ENCODE results near the gene SOX5. TPM values are rescaled to one million over a fixed set of nuclear protein-coding genes. Genes with fewer than 3 reads are reported as not detected.
"Not testable (repeated sequence)": the region's sequence is repeated elsewhere in the genome, so short reads cannot be mapped to it uniquely, and the experiment has no call there.

SOX5 gene
- total RNA-seq, 2 donors from 2014 or later = 7.6 to 13.2 TPM

DNA sequence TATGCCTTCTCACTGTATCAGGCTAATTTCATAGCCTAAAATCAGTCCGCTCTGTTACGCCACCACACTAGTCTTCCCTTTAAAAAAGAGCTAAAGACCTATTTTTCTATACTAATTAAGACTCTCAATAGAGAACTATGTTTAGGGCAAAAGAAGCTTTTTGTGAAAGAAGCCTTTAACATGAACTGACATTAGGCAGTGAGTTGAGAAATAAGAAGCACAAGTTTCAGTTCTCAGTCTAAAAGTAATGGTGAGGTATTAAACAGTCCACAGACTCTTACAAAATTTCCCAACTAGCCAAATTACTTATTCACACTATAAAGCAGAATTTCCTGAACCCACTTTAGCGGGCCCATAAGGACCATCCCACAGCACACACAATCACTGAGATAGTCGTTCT lies 93.7 kb downstream of the SOX5 start:
- DNase-seq = no peak
- intact Hi-C loops (cut with DNase I) = no loop called here
- no peak for ATAC-seq

DNA sequence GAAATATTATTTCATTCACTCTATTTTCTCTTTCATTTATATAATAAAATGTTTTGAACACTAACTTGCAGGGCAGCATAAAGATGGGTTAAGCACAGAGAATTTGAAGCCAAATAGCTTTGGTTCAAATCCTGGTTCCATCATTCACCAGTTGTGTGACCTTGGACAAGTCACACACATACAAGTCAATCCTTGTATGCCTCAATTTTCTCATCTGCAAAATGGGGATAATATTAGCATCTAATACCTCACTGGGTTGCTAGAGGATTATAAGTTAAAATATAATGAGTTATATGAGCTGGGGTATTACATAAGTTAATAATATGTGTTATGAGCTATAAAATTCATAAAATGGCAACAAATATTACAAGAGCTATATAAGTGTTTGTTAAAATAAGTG lies 94.9 kb downstream of the SOX5 start:
- no peak for ATAC-seq
- DNase-seq = no peak
- intact Hi-C loops (cut with DNase I) = no loop called here

DNA sequence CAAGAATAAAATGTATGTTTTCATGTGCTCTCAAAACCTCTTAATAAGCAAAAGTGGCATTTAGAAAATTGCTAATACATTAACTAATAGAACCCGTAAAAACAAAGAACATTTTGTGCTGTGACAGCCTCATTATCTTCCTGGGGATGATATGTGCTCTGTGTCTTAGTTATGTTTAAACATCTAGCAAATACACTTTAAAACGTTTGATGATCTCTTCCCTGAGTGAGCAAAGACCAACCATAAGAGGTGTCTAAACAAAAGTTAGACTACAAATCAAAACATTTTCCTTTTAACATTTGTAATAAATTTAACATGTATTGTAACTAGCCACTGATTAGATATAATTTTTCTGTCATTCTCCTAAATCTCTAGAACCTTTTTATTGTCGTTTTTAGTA lies 95.8 kb downstream of the SOX5 start:
- intact Hi-C loops (cut with DNase I) = no loop called here
- ATAC-seq (no peak), DNase-seq (no peak)

DNA sequence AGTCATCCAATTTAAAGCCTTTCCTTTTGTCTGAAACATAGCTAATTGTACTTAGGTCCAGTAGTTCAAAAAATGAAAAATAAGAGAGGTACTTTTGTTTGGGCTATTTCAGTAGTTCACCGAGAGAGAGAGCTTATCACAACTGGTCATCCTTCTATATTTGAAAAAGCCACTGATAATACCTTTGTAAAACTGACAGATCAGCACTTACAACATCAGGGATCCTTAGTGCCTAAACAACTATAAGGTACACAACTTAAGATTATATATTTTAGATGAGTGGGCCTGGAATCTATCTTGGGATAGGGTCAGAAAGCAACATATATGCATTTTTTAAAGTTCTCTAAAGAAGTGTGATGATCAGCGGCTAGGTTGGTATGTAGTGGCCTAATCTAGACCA lies 97.9 kb downstream of the SOX5 start:
- intact Hi-C loops (cut with DNase I) = no loop called here
- DNase-seq (no peak), ATAC-seq (no peak)

DNA sequence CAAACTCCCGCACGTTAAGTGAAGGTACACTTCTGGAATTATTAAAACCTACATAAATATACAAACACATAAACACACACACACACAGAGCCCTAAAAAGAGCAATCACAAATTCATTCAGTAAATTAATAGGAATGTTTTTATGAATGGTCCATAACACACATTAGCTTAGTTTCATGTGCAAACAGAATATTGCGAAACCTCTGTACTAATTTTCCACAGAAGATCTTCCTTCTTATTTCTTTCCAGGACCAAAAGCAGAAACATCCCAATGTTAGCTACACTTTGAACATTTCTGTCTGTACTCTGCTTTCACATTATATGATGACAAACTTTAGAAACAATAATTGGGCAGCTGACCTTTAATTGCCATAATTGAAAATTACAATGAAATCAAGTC lies 101.6 kb downstream of the SOX5 start:
- intact Hi-C loops (cut with DNase I) = no loop called here
- ATAC-seq (no peak), DNase-seq (no peak)

DNA sequence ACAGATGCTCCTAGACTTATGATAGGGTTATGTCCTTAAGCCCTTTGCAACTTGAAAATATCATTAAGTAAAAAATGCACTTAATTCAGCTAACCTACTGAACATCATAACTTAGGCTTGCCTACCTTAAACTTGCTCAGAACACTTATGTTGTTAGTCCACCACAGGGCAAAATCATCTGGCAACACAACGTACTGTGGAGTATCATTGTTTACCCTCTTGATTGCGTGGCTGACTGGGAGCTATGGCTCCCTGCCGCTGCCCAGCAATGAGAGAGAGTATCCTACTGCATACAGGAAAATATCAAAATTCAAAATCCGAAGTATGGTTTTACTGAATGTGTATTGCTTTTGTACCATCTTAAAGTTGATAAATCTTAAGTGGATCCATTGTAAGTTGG lies 105.5 kb downstream of the SOX5 start:
- no peak for DNase-seq
- no peak for ATAC-seq
- intact Hi-C loops (cut with DNase I) = no loop called here

DNA sequence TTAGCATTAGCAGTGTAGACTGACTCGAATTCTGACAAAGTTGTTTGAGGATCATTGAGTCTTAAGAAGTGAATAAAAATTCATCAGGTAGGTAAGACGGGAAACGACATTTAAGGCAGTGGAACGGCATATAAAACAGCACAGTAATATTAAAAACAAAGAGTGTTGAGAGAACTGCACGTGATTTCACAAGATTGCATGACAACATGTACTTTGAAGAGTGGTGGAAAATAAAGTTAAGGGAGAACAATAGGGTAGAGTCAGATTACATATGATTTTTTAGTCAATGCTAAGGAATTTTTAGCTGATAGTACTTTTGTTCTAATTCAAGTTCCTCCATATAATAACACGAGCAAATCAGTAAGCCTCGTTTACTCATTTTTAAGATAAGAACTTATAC lies 115.4 kb downstream of the SOX5 start:
- intact Hi-C loops (cut with DNase I) = no loop called here
- ATAC-seq (no peak), DNase-seq (no peak)

DNA sequence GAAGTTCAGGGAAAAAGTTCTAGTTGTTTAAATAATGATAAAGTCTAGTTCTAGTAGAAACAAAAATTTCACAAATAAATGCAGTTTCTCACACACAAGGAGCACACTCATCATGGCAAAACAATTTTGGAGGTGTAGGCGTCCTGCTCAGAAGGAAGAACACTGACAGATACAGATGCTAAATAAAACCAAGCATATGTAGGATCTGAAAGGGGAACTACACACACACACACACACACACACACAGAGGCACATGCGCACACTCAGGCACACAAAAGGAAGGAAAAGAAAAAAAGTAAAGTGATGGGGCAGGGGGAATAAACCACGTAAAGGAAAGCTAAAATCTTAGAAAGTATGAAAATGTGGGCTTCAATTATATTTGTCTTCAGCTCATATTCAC lies 117.7 kb downstream of the SOX5 start:
- ATAC-seq (no peak), DNase-seq (no peak)
- intact Hi-C loops (cut with DNase I) = no loop called here

DNA sequence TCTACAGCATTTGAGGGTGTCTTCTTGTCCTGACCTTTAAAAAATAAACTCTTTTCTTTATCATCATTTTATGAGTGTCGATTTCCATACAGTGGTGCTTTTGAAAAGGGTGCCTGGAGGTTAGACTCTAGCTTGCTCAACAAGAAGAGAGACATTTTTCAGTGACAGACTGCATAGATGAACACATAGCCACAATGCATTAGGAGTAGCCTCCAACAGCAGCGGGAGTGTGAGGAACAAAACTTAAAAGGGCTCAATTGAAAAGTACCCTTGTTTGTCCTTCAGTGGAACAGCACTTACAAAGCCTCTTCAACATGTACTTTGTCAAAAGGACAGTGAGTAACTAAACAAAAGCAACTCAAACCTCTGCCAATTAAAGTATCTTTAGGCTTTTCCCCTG lies 119.3 kb downstream of the SOX5 start:
- intact Hi-C loops (cut with DNase I) = no loop called here
- ATAC-seq (no peak), DNase-seq (no peak)

DNA sequence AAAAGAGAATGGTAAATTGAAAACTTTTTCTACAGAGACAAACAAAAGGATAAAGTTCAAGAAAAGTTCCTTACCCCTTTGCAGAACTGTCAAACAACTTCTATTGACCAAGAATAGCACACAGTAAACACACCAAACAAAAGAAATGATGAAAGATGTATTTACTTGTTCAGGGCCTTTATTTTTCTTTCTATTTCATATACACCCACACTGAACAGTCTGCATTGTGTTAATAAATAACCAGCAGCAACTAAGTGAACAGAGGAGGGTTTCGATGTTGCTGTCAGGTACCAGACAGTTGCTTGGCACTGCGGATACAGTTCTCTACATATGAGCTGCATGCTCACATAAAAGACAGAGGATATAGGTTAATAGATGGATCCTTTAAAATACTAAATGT lies 122.1 kb downstream of the SOX5 start:
- intact Hi-C loops (cut with DNase I) = no loop called here
- ATAC-seq = no peak
- DNase-seq = no peak

DNA sequence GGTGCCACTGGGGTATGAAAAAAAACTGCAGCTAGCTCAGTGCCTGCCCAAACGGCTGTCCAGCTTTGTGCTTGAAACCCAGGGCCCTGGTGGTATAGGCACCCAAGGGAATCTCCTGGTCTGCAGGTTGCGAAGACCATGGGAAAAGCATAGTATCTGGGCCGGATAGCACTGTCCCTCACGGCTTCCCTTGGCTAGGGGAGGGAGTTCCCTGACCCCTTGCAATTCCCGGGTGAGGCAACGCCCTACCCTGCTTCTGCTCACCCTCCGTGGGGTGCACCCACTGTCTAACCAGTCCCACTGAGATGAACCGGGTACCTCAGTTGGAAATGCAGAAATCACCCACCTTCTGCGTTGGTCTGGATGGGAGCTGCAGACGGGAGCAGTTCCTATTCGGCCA lies 124.3 kb downstream of the SOX5 start:
- intact Hi-C loops (cut with DNase I); DNase-seq; ATAC-seq: not testable (repeated sequence)

DNA sequence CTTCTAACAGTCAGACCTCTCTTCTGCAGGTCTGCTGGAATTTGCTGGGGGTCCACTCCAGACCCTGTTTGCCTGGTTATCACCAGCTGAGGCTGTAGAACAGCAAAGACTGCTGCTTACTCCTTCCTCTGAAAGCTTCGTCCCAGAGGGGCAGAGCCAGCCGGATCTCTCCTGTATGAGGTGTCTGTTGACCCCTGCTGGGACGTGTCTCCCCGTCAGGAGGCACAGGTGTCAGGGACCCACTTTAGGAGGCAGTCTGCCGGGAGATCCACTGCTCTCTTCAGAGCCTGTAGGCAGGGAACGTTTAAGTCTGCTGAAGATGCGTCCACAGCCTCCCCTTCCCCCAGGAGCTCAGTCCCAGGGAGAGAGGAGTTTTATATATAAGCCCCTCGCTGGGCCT lies 125.1 kb downstream of the SOX5 start:
- ATAC-seq (no peak), DNase-seq (no peak)
- intact Hi-C loops (cut with DNase I) = no loop called here

DNA sequence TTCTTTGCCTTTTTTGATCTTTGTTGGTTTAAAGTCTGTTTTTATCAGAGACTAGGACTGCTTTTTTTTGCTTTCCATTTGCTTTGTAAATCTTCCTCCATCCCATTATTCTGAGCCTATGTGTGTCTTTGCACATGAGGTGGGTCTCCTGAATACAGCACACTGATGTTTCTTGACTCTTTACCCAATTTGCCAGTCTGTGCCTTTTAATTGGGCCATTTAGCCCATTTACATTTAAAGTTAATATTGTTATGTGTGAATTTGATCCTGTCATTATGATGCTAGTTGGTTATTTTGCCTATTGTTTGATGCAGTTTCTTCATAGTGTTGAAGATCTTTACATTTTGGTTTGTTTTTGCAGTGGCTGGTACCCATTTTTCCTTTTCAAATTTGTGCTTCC lies 126.6 kb downstream of the SOX5 start:
- DNase-seq; ATAC-seq; intact Hi-C loops (cut with DNase I): not testable (repeated sequence)

DNA sequence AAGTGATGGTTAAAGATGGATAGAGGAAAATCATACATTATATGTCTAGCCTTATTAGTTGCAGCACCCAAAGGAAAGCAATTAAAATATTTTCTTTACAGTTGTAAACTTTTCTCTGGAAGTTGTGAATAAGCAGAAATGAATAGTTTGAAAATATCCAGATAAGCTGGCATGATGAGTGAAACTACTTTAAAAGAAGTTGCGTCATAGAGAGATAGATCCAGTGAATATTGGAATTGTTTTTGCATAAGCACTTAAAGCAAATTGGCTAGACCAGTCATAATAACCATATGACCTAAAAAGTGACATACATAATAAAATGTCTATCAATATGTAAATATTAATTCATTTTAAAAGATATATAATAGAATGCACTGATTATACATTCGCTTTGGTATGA lies 132.1 kb downstream of the SOX5 start:
- intact Hi-C loops (cut with DNase I) = no loop called here

DNA sequence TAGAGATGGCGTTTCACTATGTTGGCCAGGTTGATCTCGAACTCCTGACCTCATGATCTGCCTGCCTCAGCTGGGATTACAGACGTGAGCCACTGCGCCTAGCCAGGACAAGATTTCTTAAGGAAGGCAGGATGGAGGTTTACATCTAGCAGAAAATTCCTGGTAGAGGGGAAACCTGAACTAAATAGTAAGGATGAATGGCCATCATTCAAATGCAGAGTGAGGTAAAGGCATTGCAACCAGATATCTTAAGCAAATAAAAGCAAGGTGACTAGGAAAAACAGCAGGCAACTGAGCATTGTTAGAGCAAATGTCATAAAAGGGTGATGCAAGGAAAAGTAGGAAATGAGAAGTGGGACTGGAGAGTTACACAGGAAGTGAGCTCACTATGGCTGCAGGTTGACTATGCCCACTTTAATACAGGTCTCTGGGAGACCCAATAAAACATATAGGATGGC lies 133.0 kb downstream of the SOX5 start:
- DNase-seq = no peak
- no peak for ATAC-seq
- intact Hi-C loops (cut with DNase I) = no loop called here

More for the DNA sequence above, 132.1 kb downstream of the SOX5 start:
- ATAC-seq (no peak), DNase-seq (no peak)

DNA sequence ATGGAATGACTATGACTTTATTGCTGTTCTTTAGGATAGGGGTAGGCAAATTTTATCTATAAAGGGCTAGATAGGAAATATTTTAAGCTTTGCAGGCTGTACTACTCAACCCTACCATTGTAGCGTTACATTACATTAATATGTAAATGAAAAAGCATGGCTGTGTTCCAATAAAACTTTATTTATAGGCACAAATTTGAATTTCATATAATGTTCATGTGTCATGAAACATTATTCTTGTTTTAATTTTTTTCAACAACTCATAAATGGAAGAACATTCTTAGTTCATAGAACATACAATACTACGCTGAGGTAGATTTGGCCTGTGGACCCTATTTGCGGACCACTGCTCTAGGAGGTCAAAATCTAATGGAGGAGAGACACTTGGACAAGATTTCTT lies 133.7 kb downstream of the SOX5 start:
- intact Hi-C loops (cut with DNase I) = no loop called here
- no peak for ATAC-seq
- no peak for DNase-seq

DNA sequence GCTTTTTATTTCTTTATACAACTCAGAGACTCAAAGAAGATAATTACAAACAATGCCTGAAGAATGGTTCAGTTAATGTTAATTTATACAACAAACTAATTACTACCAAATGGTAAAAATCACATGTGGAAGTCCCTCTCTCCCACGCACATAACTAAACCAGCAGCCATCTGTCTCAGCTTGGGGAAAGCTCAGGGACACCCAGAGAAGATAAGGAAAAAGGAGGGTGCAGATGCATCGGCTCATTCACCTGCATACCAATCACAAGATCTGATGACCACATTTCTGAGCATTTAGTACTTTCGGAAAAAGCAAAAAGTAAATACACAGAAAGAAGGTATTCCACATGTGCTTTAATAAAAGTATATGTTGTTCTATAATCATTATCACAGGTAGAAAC lies 136.3 kb downstream of the SOX5 start:
- DNase-seq (no peak), ATAC-seq (no peak)
- intact Hi-C loops (cut with DNase I) = no loop called here

DNA sequence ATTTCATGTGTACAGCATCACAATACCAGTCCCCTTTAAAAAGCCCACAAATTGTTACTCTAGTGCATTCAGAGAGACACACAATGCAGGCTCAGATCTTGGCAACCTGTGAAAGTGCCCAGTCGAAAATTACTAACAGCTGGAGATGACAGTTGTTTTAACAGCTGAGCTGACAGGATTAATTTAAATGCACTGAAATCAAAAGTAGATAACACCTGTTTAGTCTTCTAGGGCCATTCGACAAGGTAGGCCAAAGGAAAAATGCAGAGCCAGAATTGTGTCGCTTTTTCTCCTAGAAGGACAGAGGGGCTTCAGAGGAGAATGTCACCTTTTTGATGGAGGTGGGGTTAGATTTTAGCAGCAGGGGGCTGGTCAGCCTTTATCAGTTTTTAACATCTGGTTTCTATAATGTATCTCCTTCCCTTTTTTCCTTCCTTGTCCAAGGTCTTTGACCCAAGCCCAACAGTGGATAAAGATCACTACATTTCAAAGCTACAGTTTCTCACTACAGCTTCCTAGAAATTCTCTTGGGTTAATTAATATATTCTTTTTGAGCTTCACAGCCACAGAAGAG lies 139.1 kb downstream of the SOX5 start:
- DNase-seq (no peak), ATAC-seq (no peak)
- intact Hi-C loops (cut with DNase I) = no loop called here

DNA sequence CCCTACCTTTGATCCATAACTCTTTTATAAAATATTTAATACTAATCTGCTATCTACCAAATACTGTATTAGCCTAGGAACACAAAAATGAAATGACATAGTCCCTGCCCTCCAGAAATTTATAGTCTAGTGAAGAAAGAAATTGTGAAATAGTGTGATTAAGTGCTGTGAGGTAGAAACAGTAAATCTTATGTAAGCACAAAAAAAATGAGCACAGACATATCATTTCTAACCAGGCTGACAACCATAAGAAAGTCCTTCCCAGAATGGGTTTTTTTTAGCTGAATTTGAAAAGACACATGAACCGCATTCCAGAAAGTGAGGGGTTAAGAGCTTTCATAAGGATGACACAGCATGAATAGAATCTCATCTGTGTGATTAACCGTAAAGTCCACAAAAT lies 145.9 kb downstream of the SOX5 start:
- no peak for DNase-seq
- no peak for ATAC-seq
- intact Hi-C loops (cut with DNase I) = no loop called here

DNA sequence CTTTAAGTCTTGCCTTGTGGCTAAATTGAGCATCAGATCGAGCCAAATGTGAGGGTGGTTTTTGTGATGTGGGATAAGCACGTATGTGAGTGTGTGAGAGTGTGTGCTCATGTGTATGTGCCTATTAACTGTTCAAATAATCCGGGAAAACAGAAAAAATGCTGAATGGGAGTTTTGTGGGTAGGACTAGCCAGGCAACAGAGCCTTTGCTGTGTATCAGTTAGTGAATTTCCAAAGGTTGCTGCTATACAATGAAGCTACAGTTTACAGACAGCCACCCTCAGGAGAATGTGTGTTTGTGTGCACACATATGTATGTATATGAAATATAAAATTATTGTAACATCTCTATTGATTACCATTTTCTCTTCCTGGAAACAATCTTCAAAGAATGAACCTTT lies 154.0 kb downstream of the SOX5 start:
- intact Hi-C loops (cut with DNase I) = no loop called here
- no peak for ATAC-seq
- no peak for DNase-seq

DNA sequence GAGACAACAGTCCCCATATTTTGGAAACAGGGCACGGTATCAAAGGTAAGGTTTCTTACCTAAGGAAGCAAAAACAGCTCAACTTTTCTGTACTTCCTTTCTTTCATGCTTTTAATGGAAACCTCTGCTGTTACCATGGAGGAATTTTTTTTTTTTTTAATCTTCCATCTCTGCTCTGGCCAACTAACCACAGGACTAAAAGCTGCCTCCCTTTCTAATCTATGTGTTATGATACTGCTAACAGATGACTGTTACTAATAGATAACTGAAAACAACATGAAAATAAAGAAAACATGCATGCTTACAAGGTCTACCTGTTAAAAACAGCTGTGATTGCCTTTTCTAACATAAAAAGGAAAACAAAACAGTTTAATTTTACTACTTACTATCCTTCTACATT lies 168.4 kb downstream of the SOX5 start:
- intact Hi-C loops (cut with DNase I) = no loop called here
- ATAC-seq (no peak), DNase-seq (no peak)

DNA sequence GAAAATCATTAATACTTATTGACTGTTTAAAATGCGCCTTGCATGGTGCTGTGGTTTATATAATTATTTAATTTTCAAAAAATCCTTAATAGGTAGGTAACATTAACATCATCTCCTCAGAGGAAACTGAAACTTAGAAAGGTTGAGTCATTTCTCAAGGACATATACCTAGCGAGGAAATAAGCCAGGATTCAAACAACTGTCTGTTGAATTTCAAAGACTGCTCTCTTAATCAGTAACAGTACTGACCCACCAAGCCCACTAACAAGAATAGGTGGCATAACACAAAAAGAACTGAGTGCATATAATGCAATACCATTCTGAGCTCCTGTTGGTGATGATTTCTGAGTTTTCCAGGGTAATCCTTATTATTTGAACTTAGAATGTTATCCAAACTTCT lies 174.3 kb downstream of the SOX5 start:
- no peak for DNase-seq
- intact Hi-C loops (cut with DNase I) = no loop called here
- ATAC-seq = no peak

Data from left cardiac atrium (tissue), 4 donors.